ENCODE data around the gene FRMD1. TPM values are rescaled to one million over a fixed set of nuclear protein-coding genes. Genes with fewer than 3 reads are reported as not detected.

Gene FRMD1
- total RNA-seq, 1 experiment from 2014 or later: not detected

DNA sequence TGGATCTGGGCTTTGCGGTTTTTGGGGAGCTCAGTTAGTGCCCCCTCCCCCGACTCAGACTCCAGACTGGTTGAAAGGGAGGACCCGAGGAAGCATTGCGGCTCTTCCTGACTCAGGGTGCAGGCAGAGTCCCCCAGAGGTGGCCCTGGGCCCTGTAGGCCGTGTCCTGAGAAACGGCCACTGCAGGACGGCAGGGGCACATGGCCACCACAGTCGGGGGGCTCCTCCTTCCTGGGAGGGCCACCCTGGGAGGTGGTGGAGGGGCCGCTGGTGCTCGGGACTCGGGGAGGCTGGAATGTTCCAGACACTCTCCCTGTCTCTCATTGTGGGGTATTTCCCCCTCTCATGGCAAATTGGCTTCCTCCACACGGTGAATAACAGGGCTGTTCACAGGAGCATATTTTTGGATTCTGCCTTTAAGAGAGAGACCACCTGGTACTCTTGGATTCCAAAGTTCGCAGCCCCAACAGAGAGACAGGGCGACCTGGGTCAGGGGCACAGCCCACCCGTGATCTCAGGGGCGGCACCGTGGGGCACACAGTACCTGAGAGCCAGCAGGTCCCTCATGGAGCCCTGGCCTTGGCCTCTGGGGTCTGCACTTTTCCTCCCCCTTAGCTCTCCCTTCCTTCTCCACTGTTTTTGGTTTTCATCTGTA lies 35.7 kb downstream of the FRMD1 start:
- DNase-seq (ENCODE audit: unreplicated experiment): no peak
- Mint-ChIP-seq H3K27ac (ENCODE audit: low read depth, unreplicated experiment) (no peak overlapping the region), H3K4me3 (ENCODE audit: unreplicated experiment) (no peak overlapping the region), H3K4me1 (ENCODE audit: insufficient read depth, unreplicated experiment) (no peaks in the 10 kb centered on the region), H3K9me3 (ENCODE audit: unreplicated experiment) (no peaks in the 10 kb centered on the region), H3K27me3 (ENCODE audit: insufficient read depth, unreplicated experiment) (no peaks in the 10 kb centered on the region), H3K36me3 (ENCODE audit: insufficient read depth, unreplicated experiment) (no peaks in the 10 kb centered on the region)
- CTCF ChIA-PET: interaction anchor here (0.9 kb wide), 1 partner anchor 74 kb away, joined by 3 read pairs; no protein-coding TSS in a partner anchor
- BruUV-seq (replicated peaks): no TSS peak
- TF ChIP-seq, protein P1, sequence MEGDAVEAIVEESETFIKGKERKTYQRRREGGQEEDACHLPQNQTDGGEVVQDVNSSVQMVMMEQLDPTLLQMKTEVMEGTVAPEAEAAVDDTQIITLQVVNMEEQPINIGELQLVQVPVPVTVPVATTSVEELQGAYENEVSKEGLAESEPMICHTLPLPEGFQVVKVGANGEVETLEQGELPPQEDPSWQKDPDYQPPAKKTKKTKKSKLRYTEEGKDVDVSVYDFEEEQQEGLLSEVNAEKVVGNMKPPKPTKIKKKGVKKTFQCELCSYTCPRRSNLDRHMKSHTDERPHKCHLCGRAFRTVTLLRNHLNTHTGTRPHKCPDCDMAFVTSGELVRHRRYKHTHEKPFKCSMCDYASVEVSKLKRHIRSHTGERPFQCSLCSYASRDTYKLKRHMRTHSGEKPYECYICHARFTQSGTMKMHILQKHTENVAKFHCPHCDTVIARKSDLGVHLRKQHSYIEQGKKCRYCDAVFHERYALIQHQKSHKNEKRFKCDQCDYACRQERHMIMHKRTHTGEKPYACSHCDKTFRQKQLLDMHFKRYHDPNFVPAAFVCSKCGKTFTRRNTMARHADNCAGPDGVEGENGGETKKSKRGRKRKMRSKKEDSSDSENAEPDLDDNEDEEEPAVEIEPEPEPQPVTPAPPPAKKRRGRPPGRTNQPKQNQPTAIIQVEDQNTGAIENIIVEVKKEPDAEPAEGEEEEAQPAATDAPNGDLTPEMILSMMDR (IDR thresholded peaks at IDR 0.05; ENCODE audit: unreplicated experiment): no peak
- intact Hi-C loops (cut with micrococcal nuclease): no loop called here
- POLR2A ChIA-PET: no interaction called here

DNA sequence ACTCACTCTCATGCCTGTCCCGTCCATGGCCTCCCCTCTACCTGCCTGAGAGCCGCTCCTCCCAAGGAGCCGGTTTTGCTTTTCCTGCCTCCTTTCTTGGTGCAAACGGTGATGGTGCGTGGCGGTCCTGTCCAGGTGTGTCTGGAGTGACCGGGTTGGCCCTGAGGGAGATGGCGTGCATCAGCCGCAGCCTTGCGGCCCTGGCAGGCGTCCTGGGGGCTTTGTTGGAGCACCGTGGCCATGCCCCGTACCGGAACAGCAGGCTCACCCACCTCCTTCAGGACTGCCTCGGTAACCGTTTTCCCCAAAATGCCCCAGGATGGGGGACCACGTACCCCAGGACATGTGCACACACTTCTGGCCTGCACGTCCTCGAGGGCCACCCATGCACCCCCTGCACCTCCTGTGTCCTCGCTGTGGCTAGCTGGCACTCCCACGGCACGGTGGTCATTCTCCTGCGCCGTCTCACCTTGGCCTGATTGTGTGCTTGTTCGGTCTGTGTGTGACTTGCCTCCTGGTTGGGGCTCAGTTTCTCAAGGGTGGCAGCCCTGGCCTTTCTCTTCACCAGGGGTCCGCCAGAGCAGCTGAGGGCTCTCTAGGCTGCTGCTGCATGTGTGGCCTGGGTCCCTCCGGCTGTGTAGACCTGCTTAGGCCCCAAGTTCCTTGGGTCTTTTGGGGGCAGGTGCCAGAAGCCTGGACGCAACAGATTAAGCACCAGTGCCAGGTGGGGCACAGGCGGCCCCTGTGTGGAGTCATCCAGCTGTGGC lies 36.4 kb downstream of the FRMD1 start:
- BruUV-seq (replicated peaks): no TSS peak
- intact Hi-C loops (cut with micrococcal nuclease): no loop called here
- Mint-ChIP-seq H3K4me1 (ENCODE audit: insufficient read depth, unreplicated experiment) (no peaks in the 10 kb centered on the region), H3K27me3 (ENCODE audit: insufficient read depth, unreplicated experiment) (no peaks in the 10 kb centered on the region), H3K27ac (ENCODE audit: low read depth, unreplicated experiment) (no peak overlapping the region), H3K36me3 (ENCODE audit: insufficient read depth, unreplicated experiment) (no peaks in the 10 kb centered on the region), H3K9me3 (ENCODE audit: unreplicated experiment) (no peaks in the 10 kb centered on the region), H3K4me3 (ENCODE audit: unreplicated experiment) (no peak overlapping the region)
- CTCF ChIA-PET: interaction anchor here (0.5 to 0.9 kb wide), 2 partner anchors 74 to 692 kb away, joined by 3 read pairs; no protein-coding TSS in a partner anchor
- DNase-seq (ENCODE audit: unreplicated experiment): no peak
- POLR2A ChIA-PET: interaction anchor here (1.2 kb wide), 1 partner anchor 10 kb away, joined by 4 read pairs; no protein-coding TSS in a partner anchor
- TF ChIP-seq, protein P1 (IDR thresholded peaks at IDR 0.05; ENCODE audit: unreplicated experiment): no peak

DNA sequence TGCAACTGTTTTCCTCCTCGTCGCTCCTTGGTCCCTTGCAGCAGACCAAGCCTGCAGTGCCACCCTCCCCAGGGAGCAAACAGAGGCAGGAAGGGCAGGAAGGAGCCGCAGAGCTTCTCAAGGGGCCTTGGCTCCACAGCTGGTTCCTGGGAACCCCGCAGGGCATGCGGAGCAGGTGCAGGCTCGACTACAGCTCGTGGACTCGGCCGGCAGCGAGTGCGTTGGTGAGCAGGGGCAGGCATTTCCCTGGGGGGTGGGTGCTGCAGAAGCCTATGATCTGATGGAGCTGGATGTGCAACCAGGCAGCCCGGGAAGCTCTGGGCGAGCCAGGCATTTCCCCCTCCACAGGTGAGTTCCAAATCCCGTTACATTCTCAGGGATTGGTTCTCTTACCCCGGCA lies 37.1 kb downstream of the FRMD1 start:
- intact Hi-C loops (cut with micrococcal nuclease): no loop called here
- H3K4me1 Mint-ChIP-seq (ENCODE audit: insufficient read depth, unreplicated experiment): peaks cover 5% of the 10 kb centered on the region
- no peak overlapping the region for H3K27ac Mint-ChIP-seq (ENCODE audit: low read depth, unreplicated experiment)
- no peaks in the 10 kb centered on the region for H3K36me3 Mint-ChIP-seq (ENCODE audit: insufficient read depth, unreplicated experiment)
- no peaks in the 10 kb centered on the region for H3K27me3 Mint-ChIP-seq (ENCODE audit: insufficient read depth, unreplicated experiment)
- H3K4me3 Mint-ChIP-seq (ENCODE audit: unreplicated experiment): no peak overlapping the region
- H3K9me3 Mint-ChIP-seq (ENCODE audit: unreplicated experiment): no peaks in the 10 kb centered on the region
- ChIA-PET POLR2A (interaction anchor here (1.2 kb wide), 1 partner anchor 10 kb away, joined by 4 read pairs; no protein-coding TSS in a partner anchor), CTCF (interaction anchor here (0.5 kb wide), 1 partner anchor 691 kb away, joined by 3 read pairs; no protein-coding TSS in a partner anchor)
- DNase-seq (ENCODE audit: unreplicated experiment): no peak
- no TSS peak for BruUV-seq (replicated peaks)
- TF ChIP-seq, protein P1 (IDR thresholded peaks at IDR 0.05; ENCODE audit: unreplicated experiment): no peak

DNA sequence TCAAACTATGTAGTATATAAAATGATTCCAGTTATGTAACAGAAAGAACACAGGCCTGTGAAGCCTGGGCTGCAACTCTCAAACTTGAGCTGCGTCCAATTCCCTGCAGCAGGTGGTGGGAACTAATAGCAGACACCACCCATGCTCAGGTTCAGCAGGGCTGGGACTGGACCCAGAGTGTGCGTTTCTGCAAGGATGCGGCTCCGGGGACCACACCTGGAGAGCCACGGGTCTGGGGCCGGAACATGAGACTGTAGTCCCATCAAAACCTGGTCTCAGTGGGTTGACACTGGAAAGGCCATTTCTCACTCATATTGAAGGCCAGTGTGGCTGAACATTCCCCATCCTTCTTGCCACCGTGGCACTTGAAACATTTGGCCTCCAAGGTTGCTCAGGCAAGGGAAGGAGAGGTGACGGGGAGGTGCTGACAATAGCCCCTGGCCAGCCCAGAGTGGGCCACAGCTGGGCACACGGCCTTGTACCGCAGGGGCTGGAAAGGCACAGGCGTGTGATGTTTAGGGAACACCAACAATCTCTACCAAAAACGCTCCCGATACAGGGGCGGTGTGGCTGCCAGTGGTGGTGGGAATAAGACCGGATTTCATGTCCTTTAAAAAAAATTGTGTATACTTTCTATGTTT lies 38.0 kb downstream of the FRMD1 start:
- Mint-ChIP-seq H3K36me3 (ENCODE audit: insufficient read depth, unreplicated experiment) (no peaks in the 10 kb centered on the region), H3K9me3 (ENCODE audit: unreplicated experiment) (no peaks in the 10 kb centered on the region), H3K27ac (ENCODE audit: low read depth, unreplicated experiment) (no peak overlapping the region), H3K27me3 (ENCODE audit: insufficient read depth, unreplicated experiment) (no peaks in the 10 kb centered on the region), H3K4me1 (ENCODE audit: insufficient read depth, unreplicated experiment) (peaks cover 9% of the 10 kb centered on the region), H3K4me3 (ENCODE audit: unreplicated experiment) (no peak overlapping the region)
- intact Hi-C loops (cut with micrococcal nuclease): no loop called here
- POLR2A ChIA-PET: no interaction called here
- no TSS peak for BruUV-seq (replicated peaks)
- DNase-seq (ENCODE audit: unreplicated experiment): no peak
- CTCF ChIA-PET: no interaction called here
- TF ChIP-seq, protein P1 (IDR thresholded peaks at IDR 0.05; ENCODE audit: unreplicated experiment): no peak

Data from MCF 10A (cell line).